ENCODE measurements around the gene MSI2.
"Not testable (repeated sequence)": the region's sequence is repeated elsewhere in the genome, so short reads cannot be mapped to it uniquely, and the experiment has no call there.

Gene MSI2

DNA sequence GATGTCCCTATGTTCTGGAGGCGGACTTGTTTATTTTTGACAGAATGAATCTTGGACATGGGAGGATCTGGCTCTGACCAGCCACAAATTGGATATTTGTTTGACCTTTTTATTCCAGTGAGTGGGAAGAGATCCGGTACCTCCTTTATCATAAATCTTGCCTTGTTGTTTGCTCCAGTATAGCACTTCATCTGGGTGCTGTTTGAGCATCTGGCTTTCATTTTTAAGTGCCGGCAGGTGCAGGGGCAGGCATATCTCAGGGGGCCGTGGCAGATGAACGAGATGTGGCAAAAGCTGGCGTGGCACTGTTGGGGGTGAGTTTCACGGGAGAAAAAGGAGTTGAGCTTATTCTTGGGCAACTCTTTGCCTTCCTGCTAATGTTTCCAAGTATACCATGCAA, 37.8 kb downstream of the MSI2 start:
- no peak for DNase-seq

- DNase-seq: peak; percentile 76
These were observed 38.5 kb downstream of the MSI2 start for GRCh38 chr17:57294629-57295501.

- DNase-seq: peak; percentile 22
These were observed 39.3 kb downstream of the MSI2 start for GRCh38 chr17:57295526-57296023.

- no peak for DNase-seq
These were observed 39.9 kb downstream of the MSI2 start for GRCh38 chr17:57296231-57296630.

DNA sequence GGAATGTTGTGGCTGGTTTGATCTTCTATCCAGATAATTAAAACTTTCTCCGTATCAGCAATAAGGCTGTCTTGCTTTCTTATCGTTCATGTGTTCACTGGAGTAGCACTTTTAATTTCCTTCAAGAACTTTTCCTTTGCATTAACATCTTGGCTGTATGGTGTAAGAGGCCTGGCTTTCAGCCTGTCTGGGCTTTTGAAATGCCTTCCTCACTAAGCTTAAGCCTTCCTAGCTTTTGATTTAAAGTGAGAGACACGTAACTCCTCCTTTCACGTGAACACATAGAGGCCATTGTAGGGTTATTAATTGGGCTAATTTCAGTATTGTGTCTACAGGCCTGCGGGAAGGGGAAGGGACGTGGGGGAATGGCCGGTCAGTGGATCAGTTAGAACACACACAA, 42.9 kb downstream of the MSI2 start:
- DNase-seq: no peak

DNA sequence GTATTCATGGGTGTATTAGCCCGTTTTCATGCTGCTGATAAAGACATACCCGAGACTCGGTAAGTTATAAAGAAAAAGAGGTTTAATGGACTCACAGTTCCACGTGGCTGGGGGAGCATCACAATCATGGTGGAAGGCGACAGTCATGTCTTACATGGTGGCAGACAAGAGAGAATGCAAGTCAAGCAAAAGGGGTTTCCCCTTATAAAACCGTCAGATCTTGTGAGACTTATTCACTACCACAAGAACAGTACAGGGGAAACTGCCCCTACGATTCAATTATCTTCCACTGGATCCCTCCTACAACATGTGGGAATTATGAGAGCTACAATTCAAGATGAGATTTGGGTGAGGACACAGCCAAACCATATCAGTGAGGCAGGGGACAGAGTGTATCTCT, 44.3 kb downstream of the MSI2 start:
- DNase-seq: not testable (repeated sequence)

DNA sequence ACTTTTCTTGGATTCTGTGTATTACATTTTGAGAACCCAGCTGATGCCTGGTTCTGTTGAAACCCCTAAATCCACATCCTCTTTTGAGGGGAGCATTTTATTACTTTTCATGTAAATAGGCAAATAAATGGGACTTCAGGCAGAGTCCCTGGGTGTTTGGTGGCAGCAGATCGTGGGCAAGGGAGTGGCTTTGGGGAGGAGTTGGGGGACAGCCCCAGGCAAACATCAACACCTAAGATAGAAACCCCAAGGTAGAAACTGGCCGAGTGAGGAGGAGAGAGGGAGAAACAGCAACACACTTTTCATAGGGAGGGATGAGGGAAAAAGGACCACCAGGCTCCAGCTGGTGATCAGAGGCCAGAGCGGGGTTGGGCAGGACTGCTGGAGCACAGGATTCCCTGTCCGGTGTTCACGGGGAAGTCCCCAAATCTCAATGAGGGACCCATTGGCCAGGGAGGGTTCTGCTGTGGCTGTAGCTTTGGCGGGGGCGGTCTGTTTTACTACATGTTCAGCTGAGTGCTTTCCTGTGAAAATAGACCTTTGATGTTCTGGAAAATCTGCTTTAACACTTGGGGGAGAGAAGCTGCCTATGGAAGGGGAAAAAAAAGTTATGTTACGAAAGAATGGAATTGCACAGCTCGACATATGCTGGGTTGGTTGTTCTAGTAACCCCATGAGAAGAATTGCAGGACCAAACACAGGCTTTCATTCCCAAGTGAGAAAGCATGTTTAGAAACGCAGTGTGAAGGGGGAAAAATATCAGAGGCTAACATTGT, 46.6 kb downstream of the MSI2 start:
- DNase-seq: no peak

DNA sequence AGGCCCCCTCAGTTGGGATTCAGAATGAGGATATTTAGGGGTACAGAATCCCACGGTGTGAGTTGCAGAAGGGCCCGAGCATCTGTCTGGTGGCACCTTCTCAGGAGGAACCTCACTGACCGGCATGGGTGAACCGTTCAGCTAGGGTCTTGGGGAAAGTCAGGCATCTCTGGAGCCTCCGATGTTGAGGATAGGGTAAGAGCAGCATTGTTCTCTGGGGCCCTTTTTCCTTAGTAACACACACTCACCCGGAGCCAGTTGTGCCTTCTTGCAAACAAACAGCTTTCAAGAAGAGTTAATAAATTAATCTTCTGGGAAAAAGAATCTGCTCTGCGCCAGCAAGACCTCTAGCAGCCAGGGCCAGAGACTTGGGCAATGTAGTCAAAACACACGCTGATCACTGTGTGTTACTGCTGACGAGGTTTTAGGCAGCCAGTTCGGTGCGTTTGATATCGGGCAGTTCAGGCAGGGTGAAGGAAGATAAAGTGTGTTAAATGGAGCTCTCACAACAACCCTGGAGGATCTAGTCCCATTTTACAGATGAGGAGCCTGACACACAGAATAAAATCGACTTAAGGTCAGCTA, 48.9 kb downstream of the MSI2 start:
- no peak for DNase-seq

DNA sequence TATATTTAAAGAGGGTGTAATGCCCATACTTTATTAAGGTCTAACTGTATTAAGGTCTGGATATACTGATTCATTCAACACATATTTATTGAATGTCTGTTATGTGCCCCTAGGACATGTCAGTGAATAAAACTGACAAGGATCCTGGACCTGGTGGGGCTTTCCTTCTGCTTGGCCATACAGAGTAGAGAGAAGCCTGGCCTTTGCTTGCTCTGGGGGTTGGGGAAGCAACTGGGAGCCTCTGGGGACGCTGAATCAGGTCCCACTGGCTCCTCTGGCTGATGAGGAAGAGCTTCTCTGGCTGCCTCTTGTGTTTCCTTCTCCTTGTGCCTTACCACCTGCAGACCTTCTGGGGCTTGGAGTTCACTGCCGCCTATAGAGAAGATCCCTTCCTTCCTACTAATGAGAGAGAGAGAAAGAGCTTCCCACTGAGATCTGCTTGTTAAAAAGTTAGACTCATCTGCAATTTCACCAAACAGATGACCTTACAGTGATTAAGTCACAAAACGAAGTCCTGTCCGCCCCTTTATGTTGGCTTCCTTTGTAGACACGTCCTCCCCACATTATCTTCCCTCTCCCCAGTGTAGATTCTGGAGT, 49.7 kb downstream of the MSI2 start:
- DNase-seq: no peak

DNA sequence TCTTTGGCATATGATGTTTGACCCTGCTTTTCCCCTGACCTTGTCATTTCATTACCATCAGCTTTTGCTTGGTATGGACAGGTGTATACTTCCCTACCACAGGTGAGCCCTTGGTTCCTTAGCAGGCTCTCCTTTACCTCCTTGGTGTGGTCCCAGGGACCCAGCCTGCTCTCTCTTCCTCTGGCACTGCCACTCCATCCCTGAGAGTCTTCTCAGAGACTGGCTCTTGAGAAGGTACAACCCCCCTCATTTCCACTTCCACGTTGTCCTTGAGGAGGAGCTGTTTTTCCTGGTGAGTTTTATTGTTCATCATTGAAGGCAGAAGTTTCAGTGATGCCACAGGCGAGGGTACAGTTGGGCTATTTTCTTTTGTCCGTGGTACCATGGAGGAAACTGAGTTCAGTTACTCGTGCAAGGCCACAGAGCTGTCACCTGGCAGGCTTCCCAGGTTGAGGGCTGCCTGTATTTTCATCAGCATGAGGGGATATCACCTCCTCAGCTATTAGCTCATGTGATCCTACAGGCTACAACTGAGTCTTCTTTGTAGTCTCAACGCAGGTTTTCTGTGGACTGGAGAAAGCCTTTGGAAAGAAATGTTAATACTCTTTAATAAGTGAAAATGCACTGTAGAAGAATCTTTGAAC, 52.3 kb downstream of the MSI2 start:
- no peak for DNase-seq

DNA sequence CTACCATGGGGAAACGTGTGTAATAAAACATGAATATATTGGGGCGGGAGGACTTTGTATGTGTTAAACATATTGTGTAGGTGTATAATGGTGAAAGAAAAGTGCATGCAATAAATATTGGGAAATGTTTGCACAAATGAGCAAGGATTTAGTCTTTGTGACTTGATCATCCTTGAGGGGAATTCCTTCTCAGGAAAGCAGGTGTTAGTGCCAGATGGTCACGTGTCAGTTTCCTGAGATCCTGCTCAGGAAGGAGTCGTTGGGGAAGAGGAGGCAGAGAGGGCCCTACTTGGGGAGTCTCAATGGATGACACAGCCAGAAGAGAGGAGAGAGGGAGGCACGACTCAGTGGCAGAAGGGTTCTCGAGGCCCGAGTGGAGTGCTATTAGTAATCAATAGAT, 53.2 kb downstream of the MSI2 start:
- no peak for DNase-seq

- DNase-seq: no peak
These were observed 55.2 kb downstream of the MSI2 start for GRCh38 chr17:57311281-57312216.

DNA sequence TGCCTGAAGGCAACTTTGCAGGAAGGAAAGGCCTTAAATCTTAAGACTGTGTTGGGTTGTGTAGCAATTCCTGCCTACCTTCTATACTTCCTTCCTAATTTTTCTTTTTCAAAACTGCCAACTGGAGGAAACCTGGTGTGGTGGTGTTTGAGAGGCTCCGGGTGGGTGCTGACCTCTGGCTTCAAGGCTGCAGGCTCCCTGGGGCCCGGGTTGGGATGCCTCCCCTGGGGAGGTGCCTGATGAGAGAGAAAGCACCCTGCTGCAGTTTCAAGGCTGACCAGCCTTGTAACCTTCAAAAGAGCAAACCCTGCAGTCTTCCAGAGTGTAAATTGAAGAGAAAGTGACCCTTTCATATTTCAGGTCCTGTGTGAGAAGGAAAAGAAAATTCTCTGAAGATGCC, 55.9 kb downstream of the MSI2 start:
- DNase-seq: no peak

- DNase-seq: no peak
These were observed 56.9 kb downstream of the MSI2 start for GRCh38 chr17:57313097-57313835.

- DNase-seq: no peak
These were observed 59.0 kb downstream of the MSI2 start for GRCh38 chr17:57315061-57316015.

DNA sequence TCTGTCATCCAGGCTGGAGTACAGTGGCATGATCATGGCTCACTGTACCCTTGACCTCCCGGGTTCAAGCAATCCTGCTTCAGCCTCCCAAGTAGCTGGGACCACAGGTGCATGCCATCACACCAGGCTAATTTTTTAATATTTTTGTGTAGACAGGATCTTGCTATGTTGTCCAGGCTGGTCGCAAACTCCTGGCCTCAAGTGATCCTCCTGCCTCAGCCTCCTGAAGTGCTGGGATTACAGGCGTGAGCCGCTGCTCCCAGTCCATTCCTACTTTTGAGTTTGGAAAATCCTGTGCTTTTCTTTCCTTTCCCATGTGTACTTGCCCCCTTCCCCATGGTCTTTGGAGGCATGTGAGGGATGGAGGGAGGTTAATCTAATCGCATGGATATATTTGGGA, 60.0 kb downstream of the MSI2 start:
- no peak for DNase-seq

DNA sequence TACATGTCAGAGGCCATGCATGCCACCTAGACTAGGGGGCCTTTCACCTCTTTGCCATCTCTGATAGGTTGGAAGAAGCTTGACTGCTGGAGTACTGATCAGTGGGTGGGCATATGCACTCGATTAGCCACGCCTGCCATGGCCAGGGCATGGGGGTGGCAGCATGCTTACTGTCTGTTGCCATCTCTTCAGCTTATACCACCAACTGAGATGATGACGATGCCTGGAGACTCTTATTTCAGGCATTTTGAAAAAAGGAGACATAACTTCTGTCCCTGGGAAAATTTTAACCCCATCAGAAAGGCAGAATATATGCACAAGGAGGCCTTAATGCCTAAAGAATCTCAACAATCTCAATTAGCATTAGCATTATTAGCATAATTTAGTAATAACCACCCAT, 60.8 kb downstream of the MSI2 start:
- DNase-seq: no peak

DNA sequence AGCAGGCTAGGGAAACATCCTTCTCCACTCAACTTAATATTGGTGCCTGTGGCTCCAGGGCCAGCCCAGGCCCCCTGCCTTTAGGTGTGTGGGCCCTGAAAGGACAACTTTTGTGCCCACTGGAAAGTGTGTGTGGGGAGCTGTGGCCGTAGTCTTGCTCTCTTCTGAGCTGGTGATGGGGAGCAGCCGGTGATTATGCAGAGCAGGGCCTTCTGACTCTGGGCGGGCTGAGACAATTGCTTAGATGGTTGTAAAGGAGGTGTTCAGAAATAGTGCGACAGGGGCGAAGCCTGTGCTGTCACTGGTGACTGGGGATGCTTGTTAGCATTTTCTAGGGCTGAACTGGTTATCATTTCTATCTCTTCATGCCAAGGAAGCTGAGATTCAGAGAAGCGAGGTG, 62.6 kb downstream of the MSI2 start:
- DNase-seq: no peak

GRCh38 chr17:57319806-57320205, 63.5 kb downstream of the MSI2 start:
- DNase-seq: no peak

GRCh38 chr17:57323391-57323790, 67.1 kb downstream of the MSI2 start:
- no peak for DNase-seq
